ENCODE data around the gene SAMD1.

SAMD1 gene

DNA sequence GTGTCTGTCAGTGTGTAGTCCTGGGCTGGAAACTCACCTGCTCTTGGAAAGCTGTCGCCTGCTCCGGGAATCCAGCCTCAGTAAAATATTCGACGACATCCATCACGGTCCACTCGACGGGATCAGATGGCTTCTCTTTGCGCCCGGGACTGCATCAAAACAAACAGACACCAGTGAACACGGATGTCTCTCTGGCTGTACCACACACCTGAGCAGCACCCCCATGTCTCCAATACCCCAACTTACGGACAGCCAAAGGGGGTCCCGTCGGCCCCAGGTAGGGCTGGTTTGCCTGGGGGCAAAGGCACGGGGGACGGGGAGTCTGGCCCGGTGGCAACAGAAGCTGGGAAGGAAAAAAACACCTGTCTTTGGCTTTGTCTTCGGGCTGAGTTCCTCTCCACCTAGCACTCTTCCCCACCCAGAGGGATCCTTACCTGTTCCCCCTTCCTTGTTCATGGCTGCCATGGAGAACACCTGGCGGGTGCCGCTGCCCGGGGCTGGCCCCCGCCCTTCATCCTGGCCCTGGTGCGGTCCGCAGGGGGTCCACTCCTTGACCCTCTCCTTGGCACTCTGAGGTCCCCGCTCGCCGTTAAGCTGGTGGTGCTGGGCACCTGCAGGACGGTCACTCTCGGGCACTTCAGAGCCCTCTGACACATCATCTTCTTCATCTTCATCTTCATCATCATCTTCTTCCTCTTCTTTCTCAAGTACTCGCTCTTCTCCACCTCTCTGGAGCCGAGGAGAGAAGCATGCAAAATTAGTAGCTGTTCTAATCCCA lies 1.7 kb downstream of the SAMD1 start:
- no peak for DNase-seq

DNA sequence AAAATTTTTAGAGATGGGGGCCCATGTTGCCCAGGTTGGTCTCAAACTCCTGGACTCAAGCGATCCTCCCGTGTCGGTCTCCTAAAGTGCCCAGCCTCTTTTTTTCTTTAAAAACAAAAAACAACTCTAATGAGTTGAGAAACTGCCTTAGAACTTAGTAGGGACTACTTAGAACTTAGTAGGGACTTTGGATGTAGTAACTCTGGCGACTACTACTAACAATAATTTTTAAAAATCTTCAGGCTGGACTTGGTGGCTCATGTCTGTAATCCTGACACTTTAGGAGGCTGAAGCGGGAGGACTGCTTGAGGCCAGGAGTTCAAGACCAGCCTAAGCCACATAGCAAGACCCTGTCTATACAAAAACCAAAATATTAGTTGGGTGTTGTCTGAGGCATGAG lies 4.5 kb downstream of the SAMD1 start:
- no peak for DNase-seq

DNA sequence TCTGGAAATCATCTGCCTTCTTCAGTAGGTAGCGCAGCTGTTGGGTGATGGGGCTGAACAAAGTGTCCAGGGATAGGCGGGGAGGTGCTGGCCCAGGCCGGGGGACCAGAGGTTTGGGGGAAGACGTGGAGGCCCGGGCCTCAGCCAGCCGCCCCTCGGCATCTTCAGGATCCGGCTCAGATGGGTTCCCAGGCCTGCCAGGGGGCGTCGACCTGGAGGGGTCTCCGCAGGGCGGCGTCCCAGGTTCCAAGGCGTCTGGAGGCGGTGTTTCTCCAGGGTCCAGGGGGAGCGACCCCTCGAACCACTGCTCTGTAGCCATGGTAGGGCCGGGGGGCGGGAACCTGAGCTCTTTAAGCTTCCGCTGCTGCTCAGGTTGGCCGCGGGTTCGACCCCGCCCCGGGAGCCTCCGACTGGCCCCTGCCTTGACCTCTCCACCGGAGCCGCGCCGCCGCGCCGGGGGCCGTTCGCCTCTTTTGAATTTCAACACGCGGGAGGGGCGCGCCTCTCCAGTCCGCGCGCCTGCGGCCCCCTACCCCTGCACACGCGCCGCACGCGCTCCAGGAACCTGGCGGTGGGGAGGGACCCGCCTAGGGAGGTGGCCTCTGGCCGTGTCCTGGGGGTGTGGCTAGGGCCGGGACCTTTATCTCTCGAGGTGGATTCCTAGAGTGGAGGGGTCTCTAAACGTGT lies 5.1 kb downstream of the SAMD1 start, which contains the start of gene C19orf67:
Gene C19orf67, minus strand, starts transcription at position 475 of the 687 bp plus-strand sequence. Its CDS starts 156 bp downstream, at position 319.
- no peak for DNase-seq

- no peak for DNase-seq
These were observed 7.9 kb downstream of the SAMD1 start for GRCh38 chr19:14082675-14082960.

- DNase-seq, result no peak
These were observed 8.5 kb downstream of the SAMD1 start for GRCh38 chr19:14081797-14082674.

DNA sequence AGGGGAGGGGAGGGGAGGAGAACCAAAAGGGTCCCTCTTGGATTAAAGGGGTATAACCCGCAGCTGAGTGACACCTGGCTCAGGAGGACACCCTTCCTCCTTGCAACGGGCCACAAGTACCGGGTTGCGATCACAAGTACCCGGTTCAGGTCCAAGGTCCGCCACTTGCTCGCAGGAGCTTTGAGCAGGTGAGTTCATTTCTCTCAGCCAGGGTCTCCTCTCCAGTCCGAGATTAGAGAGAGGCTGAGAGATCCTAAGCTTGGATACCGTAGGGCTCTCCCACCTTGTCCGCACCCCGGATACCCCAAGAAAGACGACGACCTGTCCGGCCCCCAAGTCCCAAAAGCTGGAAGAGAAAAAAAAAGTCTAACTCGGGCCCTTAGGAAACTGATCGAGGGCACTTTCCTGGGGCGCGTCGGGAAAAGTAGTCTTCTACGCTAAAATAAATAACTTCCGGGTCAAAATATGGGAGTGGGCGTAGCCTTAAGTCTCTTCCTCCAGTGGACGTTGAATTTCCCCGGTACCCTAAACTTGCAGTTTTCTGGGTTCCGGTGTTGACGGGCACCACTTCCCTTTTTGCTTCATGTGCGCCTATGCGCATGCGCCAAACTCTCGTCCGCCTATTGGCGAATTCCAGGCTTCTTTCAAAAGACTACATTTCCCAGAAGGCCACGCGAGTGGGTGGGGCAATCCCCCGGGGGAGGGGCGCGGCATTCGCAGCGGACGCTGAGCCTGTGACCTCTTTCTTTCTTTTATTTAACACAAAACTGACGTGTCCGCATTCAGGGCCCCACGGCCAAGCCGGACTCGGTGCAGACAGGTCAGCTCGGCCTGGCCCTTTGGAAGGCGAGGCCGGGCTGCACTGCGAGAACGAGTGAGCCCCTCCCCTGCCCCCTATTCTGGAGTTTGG lies 9.4 kb downstream of the SAMD1 start:
- peak; percentile 100 for DNase-seq

DNA sequence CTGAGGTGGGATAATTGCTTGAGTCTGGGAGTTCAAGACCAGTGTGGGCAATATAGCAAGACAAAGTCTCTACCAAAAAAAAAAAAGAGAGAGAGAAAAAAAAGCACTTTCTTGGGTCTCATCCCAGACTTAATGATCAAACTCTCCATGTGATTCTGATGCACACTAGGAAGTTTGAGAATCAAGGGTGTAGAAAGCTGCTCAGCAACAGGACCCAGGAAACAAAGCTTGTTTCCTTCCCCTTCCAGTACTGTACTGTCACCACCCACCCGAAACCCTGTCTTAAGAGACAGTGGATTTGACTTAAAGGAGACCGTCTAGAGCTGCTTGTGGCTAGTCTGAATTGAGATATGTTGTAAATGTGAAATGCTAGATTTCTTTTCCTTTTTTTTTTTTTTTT lies 12.1 kb downstream of the SAMD1 start:
- DNase-seq, result no peak

- DNase-seq, result peak; percentile 51
These were observed 16.4 kb downstream of the SAMD1 start for GRCh38 chr19:14073925-14074838.

- peak; percentile 75 for DNase-seq
These were observed 17.2 kb downstream of the SAMD1 start for GRCh38 chr19:14073261-14073924.

DNA sequence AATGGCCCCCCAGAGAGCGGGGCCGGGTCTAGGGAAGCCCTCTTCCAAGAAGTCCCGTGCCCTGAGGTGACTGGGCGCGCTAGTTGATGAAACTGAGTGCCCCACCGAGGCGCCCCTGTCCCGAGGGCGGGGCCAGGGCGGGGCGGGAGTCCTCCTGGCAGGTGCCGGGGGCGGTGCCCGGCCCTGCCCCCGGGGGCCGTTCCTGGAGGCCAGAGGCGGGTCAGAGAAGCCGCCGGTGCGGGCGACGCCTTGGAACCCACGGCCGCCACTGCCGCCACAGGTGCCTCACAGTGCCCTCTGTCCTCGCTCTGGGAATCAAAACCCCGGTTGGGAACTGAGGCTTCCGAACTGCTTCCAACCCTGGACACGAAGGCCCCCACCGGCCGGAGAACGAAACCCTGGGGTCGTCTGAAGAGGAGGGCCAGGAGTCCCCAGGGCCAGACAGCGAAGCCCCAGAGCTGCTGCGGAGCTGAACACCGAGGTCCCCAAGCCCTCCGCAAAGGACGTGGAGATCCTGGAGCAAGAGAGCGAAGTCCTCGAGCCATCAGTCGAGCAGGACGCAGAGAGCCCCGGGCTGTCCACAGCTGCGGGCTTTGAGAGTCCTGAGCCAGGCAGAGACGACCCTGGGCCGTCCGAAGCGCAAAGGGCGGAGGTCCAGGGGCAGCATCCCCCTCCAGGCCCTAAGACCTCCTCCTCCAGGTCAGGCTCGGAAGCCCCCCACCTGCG lies 17.9 kb downstream of the SAMD1 start, which contains the start of gene MISP3:
Gene MISP3, plus strand, starts transcription at position 252 of the 726 bp plus-strand sequence. CDS start 524 bp downstream, outside the sequence.
- DNase-seq, result peak; percentile 52

- no peak for DNase-seq
These were observed 20.1 kb downstream of the SAMD1 start for GRCh38 chr19:14070268-14071050.

DNA sequence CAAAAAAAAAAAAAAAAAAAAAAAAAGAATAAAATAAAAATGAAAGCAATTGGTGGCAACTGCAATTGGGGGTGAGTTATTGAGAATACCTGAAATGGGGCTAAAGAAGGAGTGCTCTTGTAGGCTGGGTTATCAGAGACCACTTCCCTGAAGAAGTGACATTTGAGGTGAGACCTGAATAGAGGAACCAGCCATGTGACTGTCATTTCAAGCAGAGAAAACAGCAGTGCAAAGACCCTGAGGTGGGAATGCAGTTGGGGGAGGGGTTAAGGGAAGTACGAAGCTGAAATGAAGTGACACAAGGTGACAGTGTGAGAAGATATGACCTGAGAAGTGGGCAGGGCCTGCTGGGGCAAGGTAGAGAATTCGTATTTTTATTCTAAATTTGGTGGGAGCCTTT lies 24.4 kb downstream of the SAMD1 start:
- DNase-seq, result no peak

DNA sequence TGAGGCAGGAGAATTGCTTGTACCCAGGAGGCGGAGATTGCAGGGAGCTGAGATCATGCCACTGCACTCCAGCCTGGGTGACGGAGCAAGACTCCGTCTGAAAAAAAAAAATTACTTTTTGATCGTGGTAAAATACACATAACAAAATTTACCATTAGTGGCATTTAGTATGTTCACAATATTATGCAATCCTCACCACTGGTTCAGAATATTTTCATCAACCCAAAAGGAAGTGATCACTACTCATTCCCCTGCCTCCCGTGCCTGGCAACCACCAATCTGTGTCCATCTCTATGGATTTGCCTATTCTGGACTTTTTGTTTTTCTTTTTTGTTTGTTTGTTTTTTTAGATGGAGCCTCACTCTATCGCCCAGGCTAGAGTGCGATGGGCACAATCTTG lies 27.4 kb downstream of the SAMD1 start:
- no peak for DNase-seq

- DNase-seq, result no peak
These were observed 28.0 kb downstream of the SAMD1 start for GRCh38 chr19:14062558-14062855.

DNA sequence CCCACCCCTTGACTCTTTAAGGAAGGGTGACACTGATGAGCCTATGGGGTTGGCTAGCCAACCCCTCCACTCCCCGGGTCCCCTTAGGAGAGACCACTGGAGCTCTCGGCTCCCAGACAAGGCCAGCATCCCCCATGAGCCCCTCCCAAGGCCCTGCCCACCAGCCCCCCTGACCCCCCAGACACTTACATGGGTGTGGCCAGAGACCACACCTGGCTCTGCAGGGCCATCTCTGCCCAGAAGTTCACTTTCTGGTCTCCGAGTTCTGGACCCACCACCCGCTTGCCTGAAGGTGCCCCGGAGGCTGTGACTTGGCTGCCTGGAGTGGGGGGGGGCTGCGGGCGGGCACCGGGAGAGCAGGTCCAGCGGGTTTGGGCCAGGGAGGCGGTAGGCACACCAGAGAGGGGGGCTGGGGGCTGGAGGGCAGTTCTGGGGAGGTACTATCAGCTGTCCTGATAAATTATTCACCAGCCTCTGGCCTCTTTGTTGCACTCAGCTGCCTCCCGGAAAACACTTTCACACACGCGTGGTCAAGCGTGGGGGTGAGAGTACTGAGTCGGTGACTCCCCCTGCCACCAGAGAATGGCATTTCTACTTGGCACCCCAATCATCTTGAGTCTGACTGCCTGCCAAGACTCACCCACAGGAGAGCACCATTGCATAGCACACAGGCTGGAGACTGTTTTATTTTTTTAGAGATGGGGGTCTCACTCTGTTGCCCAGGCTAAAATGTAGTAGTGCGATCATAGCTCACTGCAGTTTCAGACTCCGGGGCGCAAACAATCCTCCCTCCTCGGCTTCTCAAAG lies 28.6 kb downstream of the SAMD1 start, which contains the start of gene PALM3:
Gene PALM3, minus strand, starts transcription at position 326 of the 807 bp plus-strand sequence. Its CDS starts 96 bp downstream, at position 230.
- no peak for DNase-seq

GRCh38 chr19:14061081-14061749 lies 29.3 kb downstream of the SAMD1 start:
- no peak for DNase-seq

- no peak for DNase-seq
These were observed 30.8 kb downstream of the SAMD1 start for GRCh38 chr19:14059652-14060155.
